Lower leg skin (tissue), 3 donors: ENCODE measurements around the gene MICALL2.

Source experiments
- POLR2A ChIP-seq, 2 donors: fragments of 450-650 bp; IDR thresholded peaks; one replicate each; pipeline ENCODE4 v1.6.1; 2016 to 2017; ENCODE audit warnings: antibody characterized with exemption in 2 of 2, mild to moderate bottlenecking in 1 of 2, moderate library complexity in 1 of 2
- TF ChIP-seq, protein P1 (sequence below), 3 donors: fragments of 450-650 bp; IDR thresholded peaks; one replicate each; pipeline ENCODE4 v1.5.1; 2016; ENCODE audit warnings: antibody characterized with exemption in 3 of 3, mild to moderate bottlenecking in 3 of 3, moderate library complexity in 2 of 3

GRCh38 chr7:1387261-1387660 lies 72.0 kb downstream of the MICALL2 start:
- TF ChIP-seq, protein P1, sequence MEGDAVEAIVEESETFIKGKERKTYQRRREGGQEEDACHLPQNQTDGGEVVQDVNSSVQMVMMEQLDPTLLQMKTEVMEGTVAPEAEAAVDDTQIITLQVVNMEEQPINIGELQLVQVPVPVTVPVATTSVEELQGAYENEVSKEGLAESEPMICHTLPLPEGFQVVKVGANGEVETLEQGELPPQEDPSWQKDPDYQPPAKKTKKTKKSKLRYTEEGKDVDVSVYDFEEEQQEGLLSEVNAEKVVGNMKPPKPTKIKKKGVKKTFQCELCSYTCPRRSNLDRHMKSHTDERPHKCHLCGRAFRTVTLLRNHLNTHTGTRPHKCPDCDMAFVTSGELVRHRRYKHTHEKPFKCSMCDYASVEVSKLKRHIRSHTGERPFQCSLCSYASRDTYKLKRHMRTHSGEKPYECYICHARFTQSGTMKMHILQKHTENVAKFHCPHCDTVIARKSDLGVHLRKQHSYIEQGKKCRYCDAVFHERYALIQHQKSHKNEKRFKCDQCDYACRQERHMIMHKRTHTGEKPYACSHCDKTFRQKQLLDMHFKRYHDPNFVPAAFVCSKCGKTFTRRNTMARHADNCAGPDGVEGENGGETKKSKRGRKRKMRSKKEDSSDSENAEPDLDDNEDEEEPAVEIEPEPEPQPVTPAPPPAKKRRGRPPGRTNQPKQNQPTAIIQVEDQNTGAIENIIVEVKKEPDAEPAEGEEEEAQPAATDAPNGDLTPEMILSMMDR (IDR thresholded peaks at IDR 0.05): no peak
- TF ChIP-seq POLR2A (IDR thresholded peaks at IDR 0.05): no peak
